ENCODE data around the gene USF1. TPM values are rescaled to one million over a fixed set of nuclear protein-coding genes. Genes with fewer than 3 reads are reported as not detected.
"Not testable (repeated sequence)": the region's sequence is repeated elsewhere in the genome, so short reads cannot be mapped to it uniquely, and the experiment has no call there.

Gene USF1
- total RNA-seq, 2 donors from 2014 or later: 72.2 to 77.4 TPM

DNA sequence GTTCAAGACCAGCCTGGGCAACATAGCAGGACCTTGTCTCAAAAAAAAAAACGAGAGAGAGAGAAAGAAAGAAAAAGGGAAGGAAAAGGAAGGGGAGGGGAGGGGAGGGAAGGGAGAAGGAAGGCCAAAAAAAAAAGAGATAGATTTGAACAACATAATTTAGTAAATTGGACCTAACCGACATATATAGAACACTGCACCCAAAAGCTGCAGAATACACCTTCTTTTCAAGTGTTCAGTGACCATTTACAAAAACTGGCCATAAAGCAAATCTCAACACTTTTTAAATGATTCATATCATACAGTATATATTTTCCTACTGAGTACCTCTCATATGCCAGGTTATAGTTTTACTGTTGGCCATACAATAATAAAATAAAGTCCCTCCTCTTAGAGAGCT lies 13.9 kb downstream of the USF1 start:
- Mint-ChIP-seq H3K4me3 (no peak overlapping the region), H3K27ac (peak overlapping the region in 1 of 2 donors; percentile 34), H3K4me1 (ENCODE audit: low read depth in 2 of 2) (peaks cover 4 to 5% of the 10 kb centered on the region in 2 donors), H3K36me3 (no peaks in the 10 kb centered on the region), H3K9me3 (no peaks in the 10 kb centered on the region), H3K27me3 (no peaks in the 10 kb centered on the region)
- ATAC-seq: no peak
- DNase-seq (ENCODE audit: low spot score): no peak

DNA sequence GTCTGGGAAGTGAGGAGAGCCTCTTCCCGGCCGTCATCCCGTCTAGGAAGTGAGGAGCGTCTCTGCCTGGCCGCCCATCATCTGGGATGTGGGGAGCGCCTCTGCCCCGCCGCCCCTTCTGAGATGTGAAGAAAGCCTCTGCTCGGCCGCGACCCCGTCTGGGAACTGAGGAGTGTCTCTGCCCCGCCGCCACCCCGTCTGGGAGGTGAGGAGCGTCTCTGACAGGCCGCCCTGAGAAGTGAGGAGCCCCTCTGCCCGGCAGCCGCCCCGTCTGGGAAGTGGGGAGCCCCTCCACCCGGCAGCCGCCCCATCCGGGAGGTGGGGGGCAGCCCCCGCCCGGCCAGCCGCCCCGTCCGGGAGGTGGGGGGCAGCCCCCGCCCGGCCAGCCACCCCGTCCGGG lies 16.3 kb downstream of the USF1 start:
- ATAC-seq; DNase-seq (ENCODE audit: low spot score); H3K36me3 Mint-ChIP-seq; H3K27me3 Mint-ChIP-seq; H3K27ac Mint-ChIP-seq; H3K4me1 Mint-ChIP-seq (ENCODE audit: low read depth in 2 of 2); H3K9me3 Mint-ChIP-seq; H3K4me3 Mint-ChIP-seq: not testable (repeated sequence)

DNA sequence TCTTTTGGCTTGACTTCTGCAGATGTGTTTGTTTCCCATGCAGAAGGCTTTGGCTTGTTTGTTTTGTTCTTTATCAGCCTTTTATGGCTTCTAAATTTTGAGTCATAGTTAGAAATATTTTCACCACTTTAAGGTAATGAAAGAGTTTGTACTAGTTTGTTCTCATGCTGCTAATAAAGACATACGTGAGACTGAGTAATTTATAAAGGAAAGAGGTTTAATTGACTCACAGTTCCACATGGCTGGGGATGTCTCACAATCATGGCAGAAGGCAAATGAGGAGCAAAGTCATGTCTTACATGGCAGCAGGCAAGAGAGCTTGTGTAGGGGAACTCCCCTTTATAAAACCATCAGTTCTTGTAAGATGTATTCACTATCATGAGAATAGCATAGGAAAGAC lies 18.8 kb downstream of the USF1 start:
- ATAC-seq; H3K36me3 Mint-ChIP-seq; H3K4me1 Mint-ChIP-seq (ENCODE audit: low read depth in 2 of 2); H3K4me3 Mint-ChIP-seq; H3K9me3 Mint-ChIP-seq; DNase-seq (ENCODE audit: low spot score); H3K27ac Mint-ChIP-seq; H3K27me3 Mint-ChIP-seq: not testable (repeated sequence)

DNA sequence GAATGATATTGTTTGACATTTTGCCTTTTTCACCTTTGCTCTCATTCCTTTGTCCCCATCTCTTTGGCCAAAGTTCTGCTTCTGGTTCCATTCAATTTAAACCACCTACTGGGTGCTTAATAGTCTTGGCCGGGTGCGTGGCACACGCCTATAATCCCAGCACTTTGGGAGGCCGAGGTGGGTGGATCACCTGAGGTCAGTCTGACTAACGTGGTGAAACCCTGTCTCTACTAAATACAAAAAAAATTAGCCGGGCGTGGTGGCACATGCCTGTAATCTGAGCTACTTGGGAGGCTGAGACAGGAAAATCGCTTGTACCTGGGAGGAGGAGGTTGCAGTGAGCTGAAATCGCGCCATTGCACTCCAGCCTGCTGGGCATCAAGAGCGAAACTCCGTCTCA lies 23.3 kb downstream of the USF1 start:
- ATAC-seq; H3K27ac Mint-ChIP-seq; DNase-seq (ENCODE audit: low spot score); H3K36me3 Mint-ChIP-seq; H3K9me3 Mint-ChIP-seq; H3K27me3 Mint-ChIP-seq: not testable (repeated sequence)
- Mint-ChIP-seq H3K4me1 (ENCODE audit: low read depth in 2 of 2) (peaks cover 30 to 36% of the 10 kb centered on the region in 2 donors), H3K4me3 (peak overlapping the region; percentile 21)

DNA sequence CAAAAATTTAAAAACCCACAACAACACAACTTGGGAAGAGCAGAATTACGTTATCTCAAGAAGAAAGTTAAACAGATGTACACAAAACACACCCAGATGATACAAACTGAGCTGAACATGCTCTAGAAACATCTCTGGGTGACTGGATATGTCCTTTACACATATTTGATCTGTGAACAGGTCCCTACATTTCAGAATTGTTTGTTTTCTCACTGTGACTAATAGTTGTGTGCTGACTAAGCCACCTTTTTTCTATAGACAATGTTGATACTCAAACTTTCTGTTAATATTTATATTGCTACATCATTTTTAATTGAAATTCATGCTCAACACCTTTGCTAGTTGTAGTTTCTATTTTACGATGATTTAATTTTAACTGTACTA lies 23.8 kb downstream of the USF1 start:
- no peak for DNase-seq (ENCODE audit: low spot score)
- peak overlapping the region; percentile 97 for H3K4me3 Mint-ChIP-seq
- no peaks in the 10 kb centered on the region for H3K9me3 Mint-ChIP-seq
- ATAC-seq: no peak
- peaks cover 30 to 36% of the 10 kb centered on the region in 2 donors for H3K4me1 Mint-ChIP-seq (ENCODE audit: low read depth in 2 of 2)
- H3K27me3 Mint-ChIP-seq: no peaks in the 10 kb centered on the region
- no peaks in the 10 kb centered on the region for H3K36me3 Mint-ChIP-seq
- H3K27ac Mint-ChIP-seq: no peak overlapping the region

DNA sequence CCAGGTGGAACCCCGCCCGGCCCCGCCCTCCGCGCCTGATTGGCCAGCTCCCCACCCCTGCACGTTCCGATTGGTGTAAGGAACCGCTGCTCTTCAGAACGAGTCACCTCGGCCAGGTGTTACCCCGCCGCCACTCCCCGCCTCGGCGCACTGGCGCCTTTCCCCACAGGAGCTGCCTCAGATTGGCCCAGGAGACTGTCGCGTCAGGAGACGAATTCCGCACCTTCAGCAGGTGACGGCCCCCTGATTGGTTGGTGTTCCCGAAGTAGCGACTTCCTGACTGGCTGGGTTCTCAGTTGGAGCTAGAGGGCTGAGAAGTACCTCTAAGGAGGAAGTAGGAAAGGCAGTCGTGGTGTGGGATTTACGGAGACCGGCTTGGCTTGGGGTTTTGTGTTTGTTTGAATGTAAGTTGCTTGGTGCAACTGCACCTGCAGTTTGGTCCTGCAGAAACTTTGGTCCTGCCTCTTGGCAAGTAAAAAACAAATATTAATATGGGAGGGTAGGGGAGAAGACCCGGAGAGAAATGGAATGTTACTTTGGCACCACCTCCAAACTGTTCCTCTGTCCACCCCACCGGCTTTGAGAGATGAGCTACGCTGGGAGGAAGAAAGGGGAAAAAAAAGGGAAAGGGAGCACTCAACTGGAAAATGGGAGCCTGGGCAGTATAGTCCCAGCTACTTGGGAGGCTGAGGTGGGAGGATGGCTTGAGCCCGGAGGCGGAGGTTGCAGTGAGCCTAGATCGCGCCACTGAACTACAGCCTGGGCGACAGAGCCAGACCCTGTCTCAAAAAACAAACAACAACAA lies 24.4 kb downstream of the USF1 start:
- peak; percentile 94 to 96 for ATAC-seq

DNA sequence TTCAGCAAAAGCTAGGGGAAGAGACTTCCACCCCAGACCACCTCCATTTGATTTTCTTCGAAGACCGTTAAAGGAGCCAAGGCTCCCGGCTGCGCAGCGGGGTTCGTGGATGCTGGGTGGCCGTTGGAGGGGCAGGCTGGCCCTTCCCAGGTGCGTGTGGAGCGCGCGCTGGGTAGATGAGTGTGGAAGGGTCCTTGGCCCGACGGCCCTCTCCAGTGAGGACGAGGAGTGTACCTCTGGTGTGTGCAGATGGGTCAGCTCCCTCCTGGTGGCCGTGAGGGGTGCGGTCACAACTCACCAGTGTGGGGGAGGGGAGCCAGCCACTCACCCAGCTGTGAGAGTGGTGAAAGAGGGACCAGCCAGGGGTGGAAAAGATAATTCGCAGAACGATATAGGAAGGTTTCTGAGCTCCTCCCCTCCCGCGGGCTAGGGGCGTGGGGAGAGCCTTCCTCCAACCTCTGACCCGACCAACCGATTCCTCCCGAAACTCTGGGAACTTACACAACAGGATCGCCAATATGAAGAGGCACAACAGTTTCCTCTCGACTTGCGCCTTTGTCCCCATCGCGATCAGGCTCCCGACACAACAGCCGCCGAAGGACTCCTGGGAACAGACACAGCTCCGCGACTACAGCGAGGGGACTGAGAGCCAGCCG lies 25.1 kb downstream of the USF1 start, which contains the start of gene F11R:
F11R (minus strand) TSS at position 644 of the 656 bp plus-strand sequence; CDS start at position 565, 79 bp downstream.
- Mint-ChIP-seq H3K27ac (peak within 1 kb of the TSS; percentile 73 to 87), H3K27me3 (no peaks in the 10 kb centered on the region), H3K4me1 (ENCODE audit: low read depth in 2 of 2) (peaks cover 30 to 36% of the 10 kb centered on the region in 2 donors), H3K36me3 (no peaks in the 10 kb centered on the region), H3K4me3 (peak within 1 kb of the TSS; percentile 97), H3K9me3 (no peaks in the 10 kb centered on the region)
- DNase-seq (ENCODE audit: low spot score) (no peak), ATAC-seq (peak; percentile 66 to 71)

More for the DNA sequence above, 24.4 kb downstream of the USF1 start:
- no peaks in the 10 kb centered on the region for H3K36me3 Mint-ChIP-seq
- peak overlapping the region; percentile 97 for H3K4me3 Mint-ChIP-seq
- peaks cover 30 to 36% of the 10 kb centered on the region in 2 donors for H3K4me1 Mint-ChIP-seq (ENCODE audit: low read depth in 2 of 2)
- H3K9me3 Mint-ChIP-seq: no peaks in the 10 kb centered on the region
- H3K27me3 Mint-ChIP-seq: no peaks in the 10 kb centered on the region
- peak overlapping the region; percentile 73 to 87 for H3K27ac Mint-ChIP-seq
- peak; percentile 86 for DNase-seq (ENCODE audit: low spot score)

DNA sequence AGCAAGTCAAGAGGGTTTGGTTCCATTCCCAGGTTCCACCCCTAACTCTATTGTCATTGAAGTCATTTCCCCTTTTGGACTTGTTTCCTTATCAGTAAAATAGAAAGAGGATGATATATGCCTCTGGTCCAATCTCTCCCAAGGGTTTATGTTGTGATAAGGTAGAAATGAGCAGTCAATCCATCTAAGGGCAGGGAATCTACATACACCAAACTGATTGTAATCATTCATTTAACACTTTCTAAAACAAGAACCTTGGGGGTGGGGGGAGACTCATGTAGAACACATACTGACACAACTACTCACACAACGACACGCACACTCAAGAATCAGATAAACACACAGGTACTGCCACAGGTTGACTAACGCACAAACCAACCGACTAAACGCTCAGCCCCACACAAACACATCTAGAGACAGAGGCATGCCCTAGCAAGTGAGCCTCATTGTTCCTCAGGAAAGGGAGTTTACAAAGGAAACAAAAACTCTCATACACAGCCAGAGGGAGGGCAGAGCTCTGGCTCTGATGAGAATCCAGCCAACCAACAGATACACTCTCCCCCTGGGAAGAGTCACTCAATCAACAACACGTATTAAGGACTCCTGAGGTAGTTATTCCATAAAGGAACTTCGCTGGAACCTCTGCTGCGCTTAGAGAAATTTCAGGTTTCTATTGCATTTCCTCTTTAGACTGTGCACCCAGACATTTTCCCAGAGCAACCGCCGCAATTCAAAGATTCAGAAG lies 25.9 kb downstream of the USF1 start:
- peak overlapping the region; percentile 97 for H3K4me3 Mint-ChIP-seq
- no peak for ATAC-seq
- DNase-seq (ENCODE audit: low spot score): no peak
- peak overlapping the region; percentile 73 to 87 for H3K27ac Mint-ChIP-seq
- H3K4me1 Mint-ChIP-seq (ENCODE audit: low read depth in 2 of 2): peaks cover 30 to 36% of the 10 kb centered on the region in 2 donors
- H3K9me3 Mint-ChIP-seq: no peaks in the 10 kb centered on the region
- H3K36me3 Mint-ChIP-seq: no peaks in the 10 kb centered on the region
- H3K27me3 Mint-ChIP-seq: no peaks in the 10 kb centered on the region

DNA sequence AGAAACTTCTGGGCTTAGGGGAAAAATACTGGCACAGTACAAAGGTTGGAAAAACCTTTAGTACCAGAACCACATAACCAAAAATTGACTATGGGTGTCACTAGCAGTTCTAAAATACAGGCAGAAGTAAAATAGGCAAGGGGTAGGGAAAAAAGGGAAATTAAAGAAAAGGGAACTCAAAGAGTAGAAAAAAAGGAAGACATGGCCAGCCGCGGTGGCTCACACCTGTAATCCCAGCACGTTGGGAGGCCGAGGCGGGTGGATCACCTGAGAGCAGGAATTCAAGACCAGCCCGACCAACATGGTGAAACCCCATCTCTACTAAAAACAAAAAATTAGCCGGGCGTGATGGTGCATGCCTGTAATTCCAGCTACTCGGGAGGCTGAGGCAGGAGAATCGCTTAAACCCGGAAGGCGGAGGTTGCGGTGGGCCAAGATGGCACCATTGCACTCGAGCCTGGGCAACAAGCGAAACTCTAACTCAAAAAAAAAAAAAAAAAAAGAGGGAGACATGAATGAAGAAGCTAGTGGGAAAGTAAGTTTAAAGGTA lies 26.6 kb downstream of the USF1 start:
- Mint-ChIP-seq H3K4me3 (peak overlapping the region; percentile 97), H3K4me1 (ENCODE audit: low read depth in 2 of 2) (peaks cover 32 to 37% of the 10 kb centered on the region in 2 donors), H3K27ac (peak overlapping the region; percentile 42 to 73)
- ATAC-seq; H3K36me3 Mint-ChIP-seq; DNase-seq (ENCODE audit: low spot score); H3K27me3 Mint-ChIP-seq; H3K9me3 Mint-ChIP-seq: not testable (repeated sequence)

DNA sequence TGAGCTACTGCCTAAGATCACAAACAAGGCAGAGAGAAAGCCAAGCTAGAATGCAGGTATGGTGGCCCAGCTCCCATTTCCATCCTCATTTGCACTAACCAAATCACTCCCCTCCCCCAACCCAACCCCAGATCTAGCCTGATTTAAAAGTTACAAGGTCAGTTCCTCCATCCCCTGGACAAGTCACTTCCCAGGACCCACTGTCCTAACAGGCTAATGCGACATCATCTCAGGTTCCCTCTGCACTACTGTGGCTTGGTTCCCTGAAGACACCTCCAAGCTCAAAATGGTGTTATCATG lies 27.2 kb downstream of the USF1 start:
- no peaks in the 10 kb centered on the region for H3K9me3 Mint-ChIP-seq
- no peaks in the 10 kb centered on the region for H3K36me3 Mint-ChIP-seq
- H3K4me3 Mint-ChIP-seq: no peak overlapping the region
- DNase-seq (ENCODE audit: low spot score) (no peak), ATAC-seq (no peak)
- H3K27me3 Mint-ChIP-seq: no peaks in the 10 kb centered on the region
- H3K27ac Mint-ChIP-seq: peak overlapping the region in 1 of 2 donors; percentile 42
- peaks cover 38 to 41% of the 10 kb centered on the region in 2 donors for H3K4me1 Mint-ChIP-seq (ENCODE audit: low read depth in 2 of 2)

DNA sequence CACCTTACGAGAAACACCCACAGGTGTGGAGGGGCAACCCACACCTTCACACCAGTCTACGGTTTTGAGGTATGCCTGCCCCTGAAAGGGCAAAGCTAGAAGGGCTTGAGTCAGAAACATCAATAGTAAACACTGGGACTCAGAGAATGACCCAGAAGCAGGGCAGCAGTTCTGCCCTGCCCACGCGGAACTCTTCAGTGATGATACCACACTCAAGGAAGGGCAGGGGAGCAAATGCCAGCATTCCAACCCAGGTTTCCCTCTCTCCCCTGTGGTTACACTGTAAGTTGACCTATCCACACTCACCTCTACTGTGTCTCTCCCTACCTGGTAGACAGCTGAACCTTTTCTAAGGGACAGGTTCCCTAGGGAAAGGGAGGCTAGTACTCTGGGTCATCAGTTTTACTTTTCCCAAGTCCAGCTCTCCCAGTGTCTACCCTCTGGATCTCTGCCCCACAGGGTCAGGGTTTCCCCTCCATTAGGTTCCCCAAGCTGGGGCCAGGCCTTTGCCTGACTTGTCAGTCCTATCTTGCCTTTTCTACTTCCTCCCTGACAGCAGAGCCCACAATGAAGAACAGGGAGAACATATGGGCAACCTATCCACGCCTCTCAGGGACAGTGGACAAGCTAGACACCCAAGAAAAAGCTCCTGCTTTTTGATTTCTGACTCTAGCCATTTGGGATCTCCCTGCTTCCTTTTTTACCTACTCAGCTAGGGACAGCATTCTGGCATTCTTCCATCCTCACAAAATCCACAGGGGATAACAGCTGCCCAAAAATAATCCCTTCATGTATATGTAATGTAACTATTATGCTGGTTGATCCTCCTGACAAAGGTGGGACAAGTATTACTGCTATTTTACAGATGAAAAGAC lies 27.8 kb downstream of the USF1 start:
- Mint-ChIP-seq H3K27me3 (no peaks in the 10 kb centered on the region), H3K4me1 (ENCODE audit: low read depth in 2 of 2) (peaks cover 44 to 46% of the 10 kb centered on the region in 2 donors), H3K4me3 (no peak overlapping the region), H3K36me3 (no peaks in the 10 kb centered on the region), H3K27ac (peak overlapping the region in 1 of 2 donors; percentile 80), H3K9me3 (no peaks in the 10 kb centered on the region)
- DNase-seq (ENCODE audit: low spot score) (no peak), ATAC-seq (no peak)

DNA sequence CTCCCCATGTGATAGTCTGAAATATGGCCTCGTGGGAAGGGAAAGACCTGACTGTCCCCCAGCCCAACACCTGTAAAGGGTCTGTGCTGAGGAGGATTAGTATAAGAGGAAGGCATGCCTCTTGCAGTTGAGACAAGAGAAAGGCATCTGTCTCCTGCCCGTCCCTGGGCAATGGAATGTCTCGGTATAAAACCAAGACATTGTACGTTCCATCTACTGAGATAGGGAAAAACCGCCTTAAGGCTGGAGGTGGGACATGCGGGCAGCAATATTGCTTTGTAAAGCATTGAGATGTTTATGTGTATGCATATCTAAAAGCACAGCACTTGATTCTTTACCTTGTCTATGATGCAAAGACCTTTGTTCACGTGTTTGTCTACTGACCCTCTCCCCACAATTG lies 28.6 kb downstream of the USF1 start:
- not testable (repeated sequence) for H3K27ac Mint-ChIP-seq; H3K36me3 Mint-ChIP-seq; H3K4me3 Mint-ChIP-seq; H3K9me3 Mint-ChIP-seq; ATAC-seq; DNase-seq (ENCODE audit: low spot score); H3K27me3 Mint-ChIP-seq
- H3K4me1 Mint-ChIP-seq (ENCODE audit: low read depth in 2 of 2): peaks cover 40 to 46% of the 10 kb centered on the region in 2 donors

DNA sequence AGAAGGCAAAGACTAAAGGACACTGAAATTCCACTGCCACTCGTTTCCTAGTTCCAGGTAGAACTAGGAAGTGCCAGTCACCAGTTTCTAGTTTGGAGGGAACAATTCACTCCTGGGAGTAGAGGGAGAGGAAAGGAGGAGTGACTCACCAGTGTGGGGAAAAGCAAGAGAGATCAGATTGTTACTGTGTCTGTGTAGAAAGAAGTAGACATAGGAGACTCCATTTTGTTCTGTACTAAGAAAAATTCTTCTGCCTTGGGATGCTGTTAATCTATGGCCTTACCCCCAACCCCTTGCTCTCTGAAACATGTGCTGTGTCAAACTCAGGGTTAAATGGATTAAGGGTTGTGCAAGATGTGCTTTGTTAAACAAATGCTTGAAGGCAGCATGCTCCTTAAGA lies 29.1 kb downstream of the USF1 start:
- H3K36me3 Mint-ChIP-seq; H3K9me3 Mint-ChIP-seq; DNase-seq (ENCODE audit: low spot score); H3K4me3 Mint-ChIP-seq; H3K27me3 Mint-ChIP-seq; H3K27ac Mint-ChIP-seq; ATAC-seq: not testable (repeated sequence)
- H3K4me1 Mint-ChIP-seq (ENCODE audit: low read depth in 2 of 2): peaks cover 40 to 48% of the 10 kb centered on the region in 2 donors
